Neural cell (in vitro differentiated cells): ENCODE measurements around the gene LANCL2. TPM values are rescaled to one million over a fixed set of nuclear protein-coding genes. Genes with fewer than 3 reads are reported as not detected.

Experiments used
- H2AFZ ChIP-seq: fragments of 200-600, 300-800 bp; sonication (generic), shearing (Covaris generic); 2 replicates; pipeline ENCODE4 v1.6.0; 2014; ENCODE audit warnings: low read depth, mild to moderate bottlenecking, antibody characterized with exemption, low read length, moderate library complexity
- H3F3A ChIP-seq: fragments of 200-600 bp; shearing (Covaris generic); 2 replicates; pipeline ENCODE4 v1.6.1; 2016; ENCODE audit warnings: mild to moderate bottlenecking, moderate library complexity, mixed read lengths, antibody characterized with exemption, low read length; ENCODE audit not compliant: insufficient read depth, poor library complexity, severe bottlenecking
- H3K27ac ChIP-seq: fragments of 200-600, 300-800 bp; sonication (generic), shearing (Covaris generic); 2 replicates; pipeline ENCODE4 v1.5.1; 2014; ENCODE audit warnings: mild to moderate bottlenecking, low read length, moderate library complexity
- H3K27me3 ChIP-seq: fragments of 300-800, 200-600 bp; sonication (generic), shearing (Covaris generic); 2 replicates; pipeline ENCODE4 v1.6.0; 2014; ENCODE audit warnings: mild to moderate bottlenecking, low read depth, low read length, moderate library complexity; ENCODE audit not compliant: insufficient read depth
- H3K36me3 ChIP-seq: fragments of 300-800, 200-600 bp; sonication (generic), shearing (Covaris generic); 2 replicates; pipeline ENCODE4 v1.5.1; 2014; ENCODE audit warnings: mild to moderate bottlenecking, antibody characterized with exemption, low read length, moderate library complexity; ENCODE audit not compliant: insufficient read depth
- H3K4me2 ChIP-seq: fragments of 300-800, 200-600 bp; sonication (generic), shearing (Covaris generic); 2 replicates; pipeline ENCODE4 v1.6.0; 2014; ENCODE audit warnings: mild to moderate bottlenecking, low read length
- H3K4me3 ChIP-seq: fragments of 300-800, 200-600 bp; sonication (generic), shearing (Covaris generic); 2 replicates; pipeline ENCODE4 v1.5.1; 2014; ENCODE audit warnings: mild to moderate bottlenecking, low read length, moderate library complexity
- H3K79me2 ChIP-seq: fragments of 200-600 bp; shearing (Covaris generic); replicated peaks from 2 replicates; pipeline ENCODE4 v1.6.0; 2014; ENCODE audit warnings: mild to moderate bottlenecking, low read length, moderate library complexity; ENCODE audit not compliant: insufficient read depth
- H3K9ac ChIP-seq: fragments of 300-800, 200-600 bp; sonication (generic), shearing (Covaris generic); 2 replicates; pipeline ENCODE4 v1.6.1; 2016; ENCODE audit warnings: mild to moderate bottlenecking, low read length, mixed read lengths
- H3K9me2 ChIP-seq: fragments of 200-600 bp; shearing (Covaris generic); 2 replicates; pipeline ENCODE4 v1.6.1; 2016; ENCODE audit warnings: mild to moderate bottlenecking, low read length, mixed read lengths; ENCODE audit not compliant: insufficient read depth
- H3K9me3 ChIP-seq: fragments of 200-600, 300-800 bp; sonication (generic), shearing (Covaris generic); 2 replicates; pipeline ENCODE4 v1.6.1; 2016; ENCODE audit warnings: mild to moderate bottlenecking, mixed run types, low read length, moderate library complexity, mixed read lengths
- H4K20me1 ChIP-seq: fragments of 200-600 bp; shearing (Covaris generic); 2 replicates; pipeline ENCODE4 v1.6.1; 2016; ENCODE audit warnings: mild to moderate bottlenecking, mixed run types; ENCODE audit not compliant: insufficient read depth
- EP300 ChIP-seq: fragments of 450-650 bp; conservative IDR thresholded peaks from 2 replicates; pipeline ENCODE4 v1.6.1; 2014; ENCODE audit warnings: antibody characterized with exemption, mild to moderate bottlenecking, moderate library complexity; ENCODE audit not compliant: poor library complexity, severe bottlenecking
- EZH2 ChIP-seq: fragments of 200-600, 300-800 bp; shearing (Covaris generic), sonication (generic); IDR thresholded peaks from 2 replicates; pipeline ENCODE4 v1.6.1; 2014; ENCODE audit warnings: antibody characterized with exemption, low read length, borderline replicate concordance, mild to moderate bottlenecking; ENCODE audit not compliant: insufficient read depth, poor library complexity, severe bottlenecking
- MXI1 ChIP-seq: fragments of 450-650 bp; conservative IDR thresholded peaks from 2 replicates; pipeline ENCODE4 v1.6.1; 2014; ENCODE audit warnings: antibody characterized with exemption, mild to moderate bottlenecking; ENCODE audit not compliant: poor library complexity, severe bottlenecking
- POLR2AphosphoS5 ChIP-seq: IDR thresholded peaks from 2 replicates; pipeline ENCODE4 v1.6.1; 2012
- RAD21 ChIP-seq: fragments of 450-650 bp; conservative IDR thresholded peaks from 2 replicates; pipeline ENCODE4 v1.6.1; 2014; ENCODE audit warnings: antibody characterized with exemption, mild to moderate bottlenecking, moderate library complexity
- SMC3 ChIP-seq: fragments of 450-650 bp; conservative IDR thresholded peaks from 2 replicates; pipeline ENCODE4 v1.6.1; 2014; ENCODE audit warnings: antibody characterized with exemption, mild to moderate bottlenecking, moderate library complexity; ENCODE audit not compliant: poor library complexity
- TAF1 ChIP-seq: IDR thresholded peaks from 2 replicates; pipeline ENCODE4 v1.6.1; 2012; ENCODE audit warnings: low read depth
- polyA plus RNA-seq: library from polyadenylated mRNA; depleted of rRNA; stranded (reverse); fragments of >200 nt; gene quantifications from 2 replicates; pipeline ENCODE4 v1.2.3, GENCODE V29; 2014
- TF ChIP-seq, protein P1 (sequence below): IDR thresholded peaks from 2 replicates; pipeline ENCODE4 v1.6.1; 2012; ENCODE audit warnings: borderline replicate concordance
- TF ChIP-seq, protein P2 (sequence below): fragments of 450-650 bp; IDR thresholded peaks from 2 replicates; pipeline ENCODE4 v1.5.1; 2014; ENCODE audit warnings: antibody characterized with exemption, mild to moderate bottlenecking, moderate library complexity; ENCODE audit not compliant: poor library complexity, severe bottlenecking

The LANCL2 gene
- polyA plus RNA-seq, 1 donor from 2014 or later, result 51.2 TPM

DNA sequence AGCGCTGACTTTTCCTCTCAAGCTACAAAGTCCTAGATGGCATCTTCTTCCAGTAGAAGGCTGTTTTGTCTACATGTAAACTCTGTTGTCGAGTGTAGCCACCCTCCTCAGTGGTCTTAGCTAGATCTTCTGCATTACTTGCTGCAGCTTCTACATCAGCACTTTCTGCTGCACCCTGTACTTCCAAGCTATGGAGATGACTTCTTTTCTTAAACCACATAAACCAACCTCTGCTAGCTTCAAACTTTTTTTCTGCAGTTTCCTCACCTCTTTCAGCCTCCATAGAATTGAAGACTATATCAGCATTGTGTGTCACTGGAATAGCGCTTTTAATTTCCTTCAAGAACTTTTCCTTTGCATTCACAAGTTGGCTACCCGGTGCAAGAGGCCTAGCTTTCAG, 87.8 kb downstream of the LANCL2 start:
- H3K79me2 ChIP-seq, result no peaks in the 10 kb centered on the region
- no peak overlapping the region for H3K9ac ChIP-seq
- no peaks in the 10 kb centered on the region for H3K27me3 ChIP-seq
- H3K4me2 ChIP-seq, result no peak overlapping the region
- no peaks in the 10 kb centered on the region for H3K9me2 ChIP-seq
- H3K4me3 ChIP-seq, result no peak overlapping the region
- H4K20me1 ChIP-seq, result no peaks in the 10 kb centered on the region
- H3K36me3 ChIP-seq, result no peaks in the 10 kb centered on the region
- H2AFZ ChIP-seq, result no peak overlapping the region
- TF ChIP-seq RAD21 (no peak), POLR2AphosphoS5 (no peak), EZH2 (no peak)
- no peak overlapping the region for H3K27ac ChIP-seq
- H3K9me3 ChIP-seq, result no peaks in the 10 kb centered on the region
- no peaks in the 10 kb centered on the region for H3F3A ChIP-seq

DNA sequence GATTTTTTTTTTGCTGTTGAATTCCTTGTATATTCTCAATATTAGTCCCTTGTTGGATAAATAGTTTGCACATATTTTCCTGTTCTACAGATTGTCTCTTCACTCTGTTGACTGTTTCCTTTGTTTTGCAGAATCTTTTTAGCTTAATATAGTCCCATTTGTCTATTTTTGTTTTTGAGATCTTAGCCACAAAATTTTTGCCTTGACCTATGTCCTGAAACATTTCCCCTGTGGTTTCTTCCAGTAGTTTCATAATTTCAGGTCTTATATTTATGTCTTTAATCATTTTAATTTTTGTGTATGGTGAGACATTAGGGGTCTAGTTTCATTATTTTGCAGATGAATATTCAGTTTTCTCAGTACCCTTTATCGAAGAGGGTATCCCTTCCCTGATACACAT, 92.7 kb downstream of the LANCL2 start:
- H3K9me2 ChIP-seq, result no peaks in the 10 kb centered on the region
- no peaks in the 10 kb centered on the region for H3K36me3 ChIP-seq
- no peaks in the 10 kb centered on the region for H3K9me3 ChIP-seq
- H2AFZ ChIP-seq, result no peak overlapping the region
- no peak overlapping the region for H3K27ac ChIP-seq
- TF ChIP-seq TAF1, result no peak
- no peak for TF ChIP-seq EZH2
- TF ChIP-seq RAD21, result no peak
- TF ChIP-seq, protein P1, sequence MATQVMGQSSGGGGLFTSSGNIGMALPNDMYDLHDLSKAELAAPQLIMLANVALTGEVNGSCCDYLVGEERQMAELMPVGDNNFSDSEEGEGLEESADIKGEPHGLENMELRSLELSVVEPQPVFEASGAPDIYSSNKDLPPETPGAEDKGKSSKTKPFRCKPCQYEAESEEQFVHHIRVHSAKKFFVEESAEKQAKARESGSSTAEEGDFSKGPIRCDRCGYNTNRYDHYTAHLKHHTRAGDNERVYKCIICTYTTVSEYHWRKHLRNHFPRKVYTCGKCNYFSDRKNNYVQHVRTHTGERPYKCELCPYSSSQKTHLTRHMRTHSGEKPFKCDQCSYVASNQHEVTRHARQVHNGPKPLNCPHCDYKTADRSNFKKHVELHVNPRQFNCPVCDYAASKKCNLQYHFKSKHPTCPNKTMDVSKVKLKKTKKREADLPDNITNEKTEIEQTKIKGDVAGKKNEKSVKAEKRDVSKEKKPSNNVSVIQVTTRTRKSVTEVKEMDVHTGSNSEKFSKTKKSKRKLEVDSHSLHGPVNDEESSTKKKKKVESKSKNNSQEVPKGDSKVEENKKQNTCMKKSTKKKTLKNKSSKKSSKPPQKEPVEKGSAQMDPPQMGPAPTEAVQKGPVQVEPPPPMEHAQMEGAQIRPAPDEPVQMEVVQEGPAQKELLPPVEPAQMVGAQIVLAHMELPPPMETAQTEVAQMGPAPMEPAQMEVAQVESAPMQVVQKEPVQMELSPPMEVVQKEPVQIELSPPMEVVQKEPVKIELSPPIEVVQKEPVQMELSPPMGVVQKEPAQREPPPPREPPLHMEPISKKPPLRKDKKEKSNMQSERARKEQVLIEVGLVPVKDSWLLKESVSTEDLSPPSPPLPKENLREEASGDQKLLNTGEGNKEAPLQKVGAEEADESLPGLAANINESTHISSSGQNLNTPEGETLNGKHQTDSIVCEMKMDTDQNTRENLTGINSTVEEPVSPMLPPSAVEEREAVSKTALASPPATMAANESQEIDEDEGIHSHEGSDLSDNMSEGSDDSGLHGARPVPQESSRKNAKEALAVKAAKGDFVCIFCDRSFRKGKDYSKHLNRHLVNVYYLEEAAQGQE, result no peak
- TF ChIP-seq, protein P2, sequence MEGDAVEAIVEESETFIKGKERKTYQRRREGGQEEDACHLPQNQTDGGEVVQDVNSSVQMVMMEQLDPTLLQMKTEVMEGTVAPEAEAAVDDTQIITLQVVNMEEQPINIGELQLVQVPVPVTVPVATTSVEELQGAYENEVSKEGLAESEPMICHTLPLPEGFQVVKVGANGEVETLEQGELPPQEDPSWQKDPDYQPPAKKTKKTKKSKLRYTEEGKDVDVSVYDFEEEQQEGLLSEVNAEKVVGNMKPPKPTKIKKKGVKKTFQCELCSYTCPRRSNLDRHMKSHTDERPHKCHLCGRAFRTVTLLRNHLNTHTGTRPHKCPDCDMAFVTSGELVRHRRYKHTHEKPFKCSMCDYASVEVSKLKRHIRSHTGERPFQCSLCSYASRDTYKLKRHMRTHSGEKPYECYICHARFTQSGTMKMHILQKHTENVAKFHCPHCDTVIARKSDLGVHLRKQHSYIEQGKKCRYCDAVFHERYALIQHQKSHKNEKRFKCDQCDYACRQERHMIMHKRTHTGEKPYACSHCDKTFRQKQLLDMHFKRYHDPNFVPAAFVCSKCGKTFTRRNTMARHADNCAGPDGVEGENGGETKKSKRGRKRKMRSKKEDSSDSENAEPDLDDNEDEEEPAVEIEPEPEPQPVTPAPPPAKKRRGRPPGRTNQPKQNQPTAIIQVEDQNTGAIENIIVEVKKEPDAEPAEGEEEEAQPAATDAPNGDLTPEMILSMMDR, result no peak
- no peak for TF ChIP-seq MXI1
- no peak for TF ChIP-seq SMC3
- no peak for TF ChIP-seq EP300
- no peaks in the 10 kb centered on the region for H4K20me1 ChIP-seq
- no peak overlapping the region for H3K4me2 ChIP-seq
- no peak overlapping the region for H3K9ac ChIP-seq
- H3K27me3 ChIP-seq, result no peaks in the 10 kb centered on the region
- no peak overlapping the region for H3K4me3 ChIP-seq
- no peaks in the 10 kb centered on the region for H3F3A ChIP-seq
- H3K79me2 ChIP-seq, result no peaks in the 10 kb centered on the region

DNA sequence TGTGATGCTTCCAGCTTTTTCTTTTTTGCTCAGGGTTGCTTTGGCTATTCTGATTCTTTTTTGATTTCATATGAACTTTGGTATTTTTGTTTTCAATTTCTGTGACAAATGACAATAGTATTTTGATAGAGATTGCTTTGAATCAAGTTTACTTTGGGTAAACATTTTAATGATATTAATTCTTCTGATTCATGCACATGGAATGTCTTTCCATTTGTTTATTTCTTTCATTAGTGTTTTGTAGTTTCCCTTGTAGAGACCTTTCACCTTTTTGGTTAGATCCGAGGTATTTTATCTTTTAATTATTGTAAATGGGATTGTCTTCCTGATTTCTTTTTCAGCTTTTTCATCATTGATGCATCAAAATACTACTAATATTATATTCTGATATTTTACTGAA, 93.2 kb downstream of the LANCL2 start:
- Histone ChIP-seq H3F3A (no peaks in the 10 kb centered on the region), H3K36me3 (no peaks in the 10 kb centered on the region), H3K9me2 (no peaks in the 10 kb centered on the region), H3K4me3 (no peak overlapping the region), H4K20me1 (no peaks in the 10 kb centered on the region), H3K9me3 (no peaks in the 10 kb centered on the region), H3K9ac (no peak overlapping the region), H2AFZ (no peak overlapping the region), H3K79me2 (no peaks in the 10 kb centered on the region), H3K27me3 (no peaks in the 10 kb centered on the region), H3K27ac (no peak overlapping the region), H3K4me2 (no peak overlapping the region)
- TF ChIP-seq TAF1, result no peak
- TF ChIP-seq, protein P2, result no peak
- TF ChIP-seq, protein P1, result no peak
- no peak for TF ChIP-seq EP300
- no peak for TF ChIP-seq EZH2
- no peak for TF ChIP-seq MXI1
- no peak for TF ChIP-seq POLR2AphosphoS5
- no peak for TF ChIP-seq SMC3
- no peak for TF ChIP-seq RAD21
